Sigmoid colon (tissue), 7 donors: ENCODE measurements around the gene KCNK6. TPM values are rescaled to one million over a fixed set of nuclear protein-coding genes. Genes with fewer than 3 reads are reported as not detected.
A peak's percentile ranks its signal among the peaks of the same experiment; 100 is the strongest.

Source experiments
- DNase-seq: peaks from one replicate; pipeline ENCODE4 v3.0.0-alpha.2; 2019
- H3K27ac ChIP-seq, 4 donors: fragments of 200-600 bp; sonication (generic); one replicate each; pipeline ENCODE4 v1.5.1; 2016 to 2019; ENCODE audit warnings: mild to moderate bottlenecking in 1 of 4
- H3K27me3 ChIP-seq, 3 donors: fragments of 200-600 bp; sonication (generic); one replicate each; pipeline ENCODE4 v1.5.1; 2019; ENCODE audit warnings: mild to moderate bottlenecking in 1 of 3
- H3K36me3 ChIP-seq, 4 donors: fragments of 200-600 bp; sonication (generic); one replicate each; pipeline ENCODE4 v1.5.1; 2016 to 2019
- H3K4me1 ChIP-seq, 4 donors: fragments of 200-600 bp; sonication (generic); one replicate each; pipeline ENCODE4 v1.5.1; 2017 to 2019
- H3K4me3 ChIP-seq, 4 donors: fragments of 200-600 bp; sonication (generic); one replicate each; pipeline ENCODE4 v1.5.1; 2017 to 2019; ENCODE audit warnings: mild to moderate bottlenecking in 2 of 4, moderate library complexity in 1 of 4
- H3K9me3 ChIP-seq, 4 donors: fragments of 200-600 bp in 3 of 4; sonication (generic) in 3 of 4; one replicate each; pipeline versions ENCODE4 v1.5.1 to v1.6.1; 2013 to 2019
- CTCF ChIP-seq, 4 experiments: fragments of 450-650 bp in 3 of 4; fragments of 200-600 bp in 1 of 4; IDR thresholded peaks; one replicate each; pipeline ENCODE4 v1.5.1; 2016 to 2019; ENCODE audit warnings: antibody characterized with exemption in 4 of 4, mild to moderate bottlenecking in 3 of 4, moderate library complexity in 2 of 4
- EP300 ChIP-seq, 4 donors: sonication (generic); formaldehyde crosslinking; IDR thresholded peaks; one replicate each; pipeline ENCODE4 v1.6.1; 2017; ENCODE audit warnings: antibody characterized with exemption in 4 of 4
- POLR2A ChIP-seq, 2 donors: fragments of 450-650 bp; IDR thresholded peaks; one replicate each; pipeline ENCODE4 v1.6.1; 2016; ENCODE audit warnings: antibody characterized with exemption in 2 of 2, mild to moderate bottlenecking in 2 of 2, moderate library complexity in 2 of 2
- POLR2AphosphoS5 ChIP-seq, 4 donors: sonication (generic); formaldehyde crosslinking; IDR thresholded peaks; one replicate each; pipeline ENCODE4 v1.6.1; 2017; ENCODE audit warnings: antibody characterized with exemption in 4 of 4
- WGBS, 2 donors: extraction: QIAGEN DNeasy Blood & Tissue Kit; methylation state at CpG; one replicate each; pipeline ENCODE4 v1.1.7; 2013; 5-methylcytosine and 5-hydroxymethylcytosine counted together
- intact Hi-C: fragments of 100-400 bp; cut with DNase I; formaldehyde crosslinking; loops from one replicate; pipeline ENCODE4 v1.15.1; 2023
- polyA plus RNA-seq, 3 donors: library from polyadenylated mRNA; stranded (reverse); fragments of 200-250 nt; gene quantifications; one replicate each; pipeline ENCODE4 v1.2.3, GENCODE V29; 2013
- total RNA-seq, 4 donors: library from RNA; depleted of rRNA; stranded (reverse); fragments of >200 nt; gene quantifications; one replicate each; pipeline ENCODE4 v1.1.0, GENCODE V29; 2016
- donor health status: healthy with polysubstance abuse.
- donor health status: Bipolar disorder and iron deficiency.
- donor health status: healthy.

Gene KCNK6
- total and polyA plus RNA-seq, 7 donors: 5.4 to 24.6 (median 12.1) TPM

GRCh38 chr19:38288123-38288855 lies 31.4 kb upstream of the KCNK6 start:
- H3K4me3 ChIP-seq: no peak overlapping the region
- peaks cover 0 to 44% (median 28%) of the 10 kb centered on the region in 4 donors for H3K4me1 ChIP-seq
- TF ChIP-seq CTCF (IDR thresholded peaks at IDR 0.05) (no peak), POLR2AphosphoS5 (IDR thresholded peaks at IDR 0.05) (no peak), EP300 (IDR thresholded peaks at IDR 0.05) (no peak), POLR2A (IDR thresholded peaks at IDR 0.05) (no peak)
- H3K27me3 ChIP-seq: no peaks in the 10 kb centered on the region
- DNase-seq: no peak
- intact Hi-C loops: no loop called here
- 88% methylated on average over 16 of the region's 16 CpGs for WGBS, 2 donors
- H3K27ac ChIP-seq: no peak overlapping the region
- no peaks in the 10 kb centered on the region for H3K9me3 ChIP-seq
- no peaks in the 10 kb centered on the region for H3K36me3 ChIP-seq

GRCh38 chr19:38289955-38290354 lies 29.7 kb upstream of the KCNK6 start:
- Histone ChIP-seq H3K9me3 (no peaks in the 10 kb centered on the region), H3K27me3 (no peaks in the 10 kb centered on the region), H3K27ac (peak overlapping the region in 3 of 4 donors; percentile 28 to 64 (median 54)), H3K4me3 (no peak overlapping the region), H3K36me3 (no peaks in the 10 kb centered on the region), H3K4me1 (peaks cover 0 to 44% (median 28%) of the 10 kb centered on the region in 4 donors)
- WGBS, 2 donors: 95% methylated on average over 15 of the region's 15 CpGs
- TF ChIP-seq EP300 (IDR thresholded peaks at IDR 0.05) (no peak), POLR2A (IDR thresholded peaks at IDR 0.05) (no peak), CTCF (IDR thresholded peaks at IDR 0.05) (no peak)
- no peak for DNase-seq
- intact Hi-C loops: no loop called here

- Histone ChIP-seq H3K36me3 (no peaks in the 10 kb centered on the region), H3K27ac (peak overlapping the region in 3 of 4 donors; percentile 28 to 64 (median 54)), H3K27me3 (no peaks in the 10 kb centered on the region), H3K4me1 (peaks cover 0 to 44% (median 28%) of the 10 kb centered on the region in 4 donors), H3K9me3 (no peaks in the 10 kb centered on the region), H3K4me3 (no peak overlapping the region)
- no peak for DNase-seq
- whole genome bisulfite sequencing, 2 donors: 31 to 66% methylated on average over 13 of the region's 13 CpGs
- intact Hi-C loops: no loop called here
- TF ChIP-seq POLR2AphosphoS5 (IDR thresholded peaks at IDR 0.05): peak in 1 of 4 donors; percentile 55
- no peak for TF ChIP-seq CTCF (IDR thresholded peaks at IDR 0.05)
Observed at GRCh38 chr19:38290631-38291147, 29.0 kb upstream of the KCNK6 start.

GRCh38 chr19:38291855-38292254 lies 27.8 kb upstream of the KCNK6 start:
- 75 to 82% methylated on average over 15 of the region's 15 CpGs for WGBS, 2 donors
- DNase-seq: no peak
- intact Hi-C loops: no loop called here

More at GRCh38 chr19:38291855-38292254, 27.8 kb upstream of the KCNK6 start:
- no peak overlapping the region for H3K4me3 ChIP-seq
- TF ChIP-seq POLR2A (IDR thresholded peaks at IDR 0.05) (no peak), POLR2AphosphoS5 (IDR thresholded peaks at IDR 0.05) (no peak), EP300 (IDR thresholded peaks at IDR 0.05) (no peak), CTCF (IDR thresholded peaks at IDR 0.05) (no peak)
- H3K9me3 ChIP-seq: no peaks in the 10 kb centered on the region
- no peaks in the 10 kb centered on the region for H3K27me3 ChIP-seq
- peaks cover 0 to 44% (median 28%) of the 10 kb centered on the region in 4 donors for H3K4me1 ChIP-seq
- H3K27ac ChIP-seq: no peak overlapping the region
- no peaks in the 10 kb centered on the region for H3K36me3 ChIP-seq
